GM12878 (cell line): Measurements from ENCODE around the gene ARL6IP5. TPM values are rescaled to one million over a fixed set of nuclear protein-coding genes. Genes with fewer than 3 reads are reported as not detected.
A peak's percentile ranks its signal among the peaks of the same experiment; 100 is the strongest.

Experiments
- ATAC-seq: fragments of 200-7000 bp; cut with Tn5 transposase; 3 replicates; pipeline ENCODE4 v1.9.1; 2020; ENCODE audit warnings: mild to moderate bottlenecking, moderate library complexity
- BruUV-seq: library from RNA; stranded (reverse); fragments of 400-500 nt; replicated peaks from 2 replicates; lab custom pipeline; 2021; lab: Mats Ljungman, UMichigan
- CTCF ChIA-PET: fragments of 300-600 bp; sonication (Branson Sonifier 250); formaldehyde crosslinking; extraction: SDS; loops from one replicate; lab custom pipeline; 2021; ENCODE audit warnings: inconsistent platforms; lab: Yijun Ruan, JAX
- POLR2A ChIA-PET: fragments of 350-600 bp; formaldehyde crosslinking; extraction: SDS; loops from one replicate; lab custom pipeline; 2021; ENCODE audit warnings: inconsistent platforms; lab: Charles Lee
- RAD21 ChIA-PET: fragments of 300-600 bp; sonication (Branson Sonifier 250); formaldehyde crosslinking; loops from one replicate; lab custom pipeline; 2023; ENCODE audit warnings: antibody characterized with exemption; ENCODE audit not compliant: unreplicated experiment; lab: Charles Lee
- SMC1A ChIA-PET: fragments of 300-600 bp; sonication (Branson Sonifier 250); formaldehyde crosslinking; loops from one replicate; lab custom pipeline; 2023; ENCODE audit not compliant: unreplicated experiment, uncharacterized antibody; lab: Charles Lee
- DNase-seq: peaks from one replicate; pipeline ENCODE4 v3.0.0-alpha.2; 2011; ENCODE audit warnings: low read depth, low spot score
- FAIRE-seq: peaks from 3 replicates; lab custom pipeline; 2011; peaks lifted over from hg19 to GRCh38; lab: Jason Lieb, UNC
- H2AFZ ChIP-seq: 2 replicates; pipeline ENCODE4 v1.6.0; 2011; ENCODE audit warnings: low read depth, low read length, control low read depth; ENCODE audit not compliant: control insufficient read depth
- H3K27ac ChIP-seq: 2 replicates; pipeline ENCODE4 v1.5.1; 2011; ENCODE audit warnings: control low read depth; ENCODE audit not compliant: control insufficient read depth, insufficient read depth
- H3K27me3 ChIP-seq, 2 experiments: replicated peaks in 1 of 2; 2 replicates each; pipeline versions ENCODE4 v1.6.0 to v1.6.1; 2011; ENCODE audit warnings: low read length in 1 of 2; ENCODE audit not compliant: control insufficient read depth in 2 of 2, insufficient read depth in 2 of 2
- H3K36me3 ChIP-seq, 2 experiments: 2 replicates each; pipeline ENCODE4 v1.5.1; 2011; ENCODE audit warnings: low read length in 1 of 2; ENCODE audit not compliant: control insufficient read depth in 2 of 2, insufficient read depth in 2 of 2
- H3K4me1 ChIP-seq: 2 replicates; pipeline ENCODE4 v1.6.1; 2011; ENCODE audit warnings: mild to moderate bottlenecking, low read length, moderate library complexity, mixed read lengths; ENCODE audit not compliant: control insufficient read depth, insufficient read depth
- H3K4me2 ChIP-seq: 2 replicates; pipeline ENCODE4 v1.6.0; 2011; ENCODE audit warnings: control low read depth; ENCODE audit not compliant: control insufficient read depth, insufficient read depth
- H3K4me3 ChIP-seq: fragments of 200-600 bp; sonication (generic); 2 replicates; pipeline ENCODE4 v1.5.1; 2016
- H3K79me2 ChIP-seq: 2 replicates; pipeline ENCODE4 v1.6.0; 2011; ENCODE audit warnings: low read length; ENCODE audit not compliant: control insufficient read depth, insufficient read depth
- H3K9ac ChIP-seq: 2 replicates; pipeline ENCODE4 v1.8.0; 2011; ENCODE audit warnings: low read length, control low read depth, mixed read lengths; ENCODE audit not compliant: control insufficient read depth, insufficient read depth
- H3K9me3 ChIP-seq: replicated peaks from 3 replicates; pipeline ENCODE4 v1.5.1; 2011; ENCODE audit warnings: mild to moderate bottlenecking, low read length; ENCODE audit not compliant: control insufficient read depth, insufficient read depth
- H4K20me1 ChIP-seq: 2 replicates; pipeline ENCODE4 v1.6.0; 2011; ENCODE audit not compliant: control insufficient read depth, insufficient read depth
- CBX5 ChIP-seq: sonication (generic); IDR thresholded peaks from 2 replicates; pipeline ENCODE4 v1.6.1; 2016; ENCODE audit warnings: low read depth, moderate library complexity, mild to moderate bottlenecking, inconsistent platforms
- EED ChIP-seq: sonication (generic); IDR thresholded peaks from 2 replicates; pipeline ENCODE4 v1.6.1; 2016; ENCODE audit warnings: antibody characterized with exemption, low read depth
- EP300 ChIP-seq, 2 experiments: fragments of 150-350 bp in 1 of 2; IDR thresholded peaks; 2 replicates each; pipeline ENCODE4 v1.6.1; 2011 to 2012; ENCODE audit warnings: low read depth in 2 of 2, low read length in 2 of 2, borderline replicate concordance in 1 of 2, improper control_type of control experiment in 1 of 2, inconsistent platforms in 1 of 2; ENCODE audit not compliant: control insufficient read depth in 1 of 2
- IKZF2 ChIP-seq, 2 experiments: fragments of 450-650 bp; IDR thresholded peaks; 2 replicates each; pipeline ENCODE4 v1.6.1; 2017; ENCODE audit warnings: mild to moderate bottlenecking in 2 of 2, moderate library complexity in 2 of 2
- RUNX3 ChIP-seq: IDR thresholded peaks from 2 replicates; pipeline ENCODE4 v1.6.1; 2012; ENCODE audit warnings: low read length, inconsistent platforms
- WGBS: methylation state at CpG from one replicate; pipeline ENCODE4 v1.1.6; 2016; ENCODE audit warnings: low lambda C conversion rate; ENCODE audit not compliant: insufficient replicate concordance, insufficient coverage; ENCODE audit errors: missing lambda C conversion rate; 5-methylcytosine and 5-hydroxymethylcytosine counted together
- in situ Hi-C: fragments of 300-500 bp; cut with MboI; formaldehyde crosslinking; loops from 9 replicates; pipeline ENCODE4 v1.14.3; 2018; ENCODE audit warnings: mixed read lengths
- intact Hi-C: fragments of 100-400 bp; cut with micrococcal nuclease; formaldehyde crosslinking; loops from one replicate; pipeline ENCODE4 v1.14.2; 2022; ENCODE audit not compliant: unreplicated experiment
- polyA plus RNA-seq, 11 experiments: library from polyadenylated mRNA; depleted of rRNA in 4 of 11; unstranded in 6 of 11; stranded (reverse) in 5 of 11; fragments of >200 nt; fragmentation: Nextera tagmentation in 4 of 11; fragmentation: Illumina TruSeq in 1 of 11; extraction: Ambion mirVana in 4 of 11; extraction: Trizol in 1 of 11; gene quantifications; 1 replicate in 1 of 11; 2 replicates in 10 of 11; pipeline versions ENCODE4 v1.2.1 to v1.2.3, GENCODE V29; 2011 to 2016; ENCODE audit warnings: inconsistent platforms in 2 of 11, missing spikeins in 2 of 11, low read depth in 1 of 11
- total RNA-seq, 4 experiments: library from RNA; depleted of rRNA in 3 of 4; stranded (reverse); fragments of >200 nt in 3 of 4; fragmentation: Illumina TruSeq in 1 of 4; extraction: Trizol in 1 of 4; gene quantifications; 2 replicates each; pipeline versions ENCODE4 v1.2.1 to v1.2.3, GENCODE V29; 2013 to 2021
- TF ChIP-seq, protein P1 (sequence below): fragments of 450-650 bp; IDR thresholded peaks from 2 replicates; pipeline ENCODE4 v1.6.1; 2016; ENCODE audit warnings: mild to moderate bottlenecking

ARL6IP5 gene
- total and polyA plus RNA-seq, 10 of the 15 experiments (the other 5 are each of a cell fraction or from before 2014, with no cell fraction given): 78.2 to 310 (median 148) TPM

GRCh38 chr3:69095636-69096035 is 10.9 kb downstream of the ARL6IP5 start:
- SMC1A ChIA-PET: interaction anchor here (1.3 to 19.6 kb wide), 7 partner anchors 10 to 146 kb away, joined by 3 to 234 read pairs (median 8); partner anchors contain the start of genes ARL6IP5, TMF1 and UBA3
- intact Hi-C loops: no loop called here
- RAD21 ChIA-PET: interaction anchor here (0.7 to 16.7 kb wide), 3 partner anchors 12 to 345 kb away, joined by 3 to 152 read pairs (median 78); partner anchors contain the start of genes ARL6IP5, TMF1 and UBA3

More at GRCh38 chr3:69095636-69096035, 10.9 kb downstream of the ARL6IP5 start:
- no TSS peak for BruUV-seq
- Histone ChIP-seq H3K4me1 (peaks cover 42% of the 10 kb centered on the region), H3K4me3 (peak overlapping the region; percentile 45; the same call in 1 of the 2 replicates), H3K36me3 (peaks cover 0 to 14% of the 10 kb centered on the region in 2 experiments; a peak in 3 of 4 replicates), H3K79me2 (peaks cover 76% of the 10 kb centered on the region), H3K27me3 (no peaks in the 10 kb centered on the region), H3K4me2 (peak overlapping the region; percentile 79), H2AFZ (no peak overlapping the region), H4K20me1 (no peaks in the 10 kb centered on the region), H3K9me3 (no peaks in the 10 kb centered on the region), H3K9ac (peak overlapping the region; percentile 40), H3K27ac (peak overlapping the region; percentile 53)
- CTCF ChIA-PET: interaction anchor here (0.8 to 1.5 kb wide), 2 partner anchors 11 to 25 kb away, joined by 3 to 5 read pairs; partner anchors contain the start of gene ARL6IP5
- TF ChIP-seq EED (0 out of 2 replicates have a peak, but pooled peaks have one; percentile 18), EP300 (IDR thresholded peaks at IDR 0.05; ENCODE audit: borderline replicate concordance in 1 of 2, control insufficient read depth in 1 of 2, low read depth in 2 of 2, low read length in 2 of 2) (no peak), CBX5 (no peak), IKZF2 (IDR thresholded peaks at IDR 0.05) (peak in 1 of 2 experiments; percentile 45; a peak in 2 of 4 replicates), RUNX3 (peak; percentile 53)
- TF ChIP-seq, protein P1, sequence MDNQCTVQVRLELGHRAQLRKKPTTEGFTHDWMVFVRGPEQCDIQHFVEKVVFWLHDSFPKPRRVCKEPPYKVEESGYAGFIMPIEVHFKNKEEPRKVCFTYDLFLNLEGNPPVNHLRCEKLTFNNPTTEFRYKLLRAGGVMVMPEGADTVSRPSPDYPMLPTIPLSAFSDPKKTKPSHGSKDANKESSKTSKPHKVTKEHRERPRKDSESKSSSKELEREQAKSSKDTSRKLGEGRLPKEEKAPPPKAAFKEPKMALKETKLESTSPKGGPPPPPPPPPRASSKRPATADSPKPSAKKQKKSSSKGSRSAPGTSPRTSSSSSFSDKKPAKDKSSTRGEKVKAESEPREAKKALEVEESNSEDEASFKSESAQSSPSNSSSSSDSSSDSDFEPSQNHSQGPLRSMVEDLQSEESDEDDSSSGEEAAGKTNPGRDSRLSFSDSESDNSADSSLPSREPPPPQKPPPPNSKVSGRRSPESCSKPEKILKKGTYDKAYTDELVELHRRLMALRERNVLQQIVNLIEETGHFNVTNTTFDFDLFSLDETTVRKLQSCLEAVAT: 0 out of 2 replicates have a peak, but pooled peaks have one; percentile 31
- in situ Hi-C loops: no loop called here
- WGBS: 68% methylated on average over 5 of the region's 5 CpGs
- ATAC-seq: peak; percentile 5; the same call in 1 of the 3 replicates
- POLR2A ChIA-PET: interaction anchor here (1.0 to 3.3 kb wide), 3 partner anchors 11 to 43 kb away, joined by 4 to 26 read pairs (median 14); partner anchors contain the start of genes ARL6IP5 and UBA3
- no peak for FAIRE-seq
- no peak for DNase-seq
